Naive B cell (primary cell): ENCODE data around the gene RIC1. TPM values are rescaled to one million over a fixed set of nuclear protein-coding genes. Genes with fewer than 3 reads are reported as not detected.
"Not testable (repeated sequence)": the region's sequence is repeated elsewhere in the genome, so short reads cannot be mapped to it uniquely, and the experiment has no call there.

Experiments
- ATAC-seq, 2 donors: fragments of 150-1000 bp; cut with Tn5 transposase; 2 replicates each; pipeline ENCODE4 v1.10.0; 2021; ENCODE audit warnings: low read depth in 2 of 2, mild to moderate bottlenecking in 2 of 2, moderate library complexity in 2 of 2
- DNase-seq: peaks from one replicate; pipeline ENCODE4 v3.0.0; 2022
- H3K27ac Mint-ChIP-seq, 6 donors: one replicate each; pipeline ENCODE4 v1.8.0; 2020 to 2022; ENCODE audit warnings: mild to moderate bottlenecking in 6 of 6, mixed read lengths in 6 of 6, moderate library complexity in 5 of 6, inconsistent platforms in 2 of 6
- H3K27me3 Mint-ChIP-seq, 3 donors: one replicate each; pipeline ENCODE4 v1.8.0; 2021 to 2022; ENCODE audit warnings: mixed read lengths in 3 of 3, mild to moderate bottlenecking in 1 of 3
- H3K36me3 Mint-ChIP-seq, 2 donors: one replicate each; pipeline ENCODE4 v1.8.0; 2020 to 2022; ENCODE audit warnings: mixed read lengths in 2 of 2, inconsistent platforms in 1 of 2, mild to moderate bottlenecking in 1 of 2
- H3K4me1 Mint-ChIP-seq, 3 donors: one replicate each; pipeline ENCODE4 v1.8.0; 2020 to 2022; ENCODE audit warnings: mixed read lengths in 3 of 3, inconsistent platforms in 1 of 3, mild to moderate bottlenecking in 1 of 3, moderate library complexity in 1 of 3
- H3K4me3 Mint-ChIP-seq, 8 donors: one replicate each; pipeline ENCODE4 v1.8.0; 2020 to 2022; ENCODE audit warnings: mild to moderate bottlenecking in 8 of 8, mixed read lengths in 8 of 8, moderate library complexity in 8 of 8, inconsistent platforms in 2 of 8
- H3K9me3 Mint-ChIP-seq, 7 donors: one replicate each; pipeline ENCODE4 v1.8.0; 2020 to 2022; ENCODE audit warnings: mixed read lengths in 7 of 7, mild to moderate bottlenecking in 5 of 7, inconsistent platforms in 2 of 7, moderate library complexity in 1 of 7
- polyA plus RNA-seq, 6 donors: library from polyadenylated mRNA; unstranded; fragments of 300-500 nt; fragmentation: Illumina TruSeq; gene quantifications; one replicate each; pipeline ENCODE4 v1.2.3, GENCODE V29; 2021; ENCODE audit warnings: low read depth in 6 of 6

Gene RIC1
- polyA plus RNA-seq, 6 donors from 2014 or later = 9.5 to 14.2 (median 10.9) TPM

GRCh38 chr9:5773324-5773999 is 144.6 kb downstream of the RIC1 start:
- peak overlapping the region in 2 of 6 donors; percentile 44 to 48 for H3K27ac Mint-ChIP-seq
- H3K36me3 Mint-ChIP-seq = peaks cover 28 to 33% of the 10 kb centered on the region in 2 donors
- peaks cover 0 to 6% (median 3%) of the 10 kb centered on the region in 7 donors for H3K9me3 Mint-ChIP-seq
- H3K4me3 Mint-ChIP-seq = no peak overlapping the region
- H3K4me1 Mint-ChIP-seq = peaks cover 0 to 3% (median 0%) of the 10 kb centered on the region in 3 donors
- no peaks in the 10 kb centered on the region for H3K27me3 Mint-ChIP-seq
- ATAC-seq = no peak
- no peak for DNase-seq

DNA sequence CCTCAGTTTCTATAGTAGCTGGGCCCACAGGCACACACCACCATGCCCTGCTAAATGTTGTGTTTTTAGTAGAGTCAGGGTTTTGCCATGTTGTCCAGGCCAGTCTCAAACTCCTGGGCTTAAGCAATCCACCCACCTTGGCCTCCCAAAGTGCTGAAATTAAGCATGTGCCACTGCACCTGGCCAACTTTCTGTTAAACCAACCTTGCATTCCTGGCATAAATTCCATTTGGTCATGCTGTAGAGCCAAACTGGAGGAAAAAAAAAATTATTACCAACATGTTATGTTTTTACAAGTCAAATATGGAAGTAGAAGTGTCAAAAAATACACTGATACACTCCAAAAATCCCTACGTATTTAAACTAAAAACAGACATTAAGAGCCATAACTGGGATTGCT is 149.9 kb downstream of the RIC1 start:
- no peaks in the 10 kb centered on the region for H3K27me3 Mint-ChIP-seq

DNA sequence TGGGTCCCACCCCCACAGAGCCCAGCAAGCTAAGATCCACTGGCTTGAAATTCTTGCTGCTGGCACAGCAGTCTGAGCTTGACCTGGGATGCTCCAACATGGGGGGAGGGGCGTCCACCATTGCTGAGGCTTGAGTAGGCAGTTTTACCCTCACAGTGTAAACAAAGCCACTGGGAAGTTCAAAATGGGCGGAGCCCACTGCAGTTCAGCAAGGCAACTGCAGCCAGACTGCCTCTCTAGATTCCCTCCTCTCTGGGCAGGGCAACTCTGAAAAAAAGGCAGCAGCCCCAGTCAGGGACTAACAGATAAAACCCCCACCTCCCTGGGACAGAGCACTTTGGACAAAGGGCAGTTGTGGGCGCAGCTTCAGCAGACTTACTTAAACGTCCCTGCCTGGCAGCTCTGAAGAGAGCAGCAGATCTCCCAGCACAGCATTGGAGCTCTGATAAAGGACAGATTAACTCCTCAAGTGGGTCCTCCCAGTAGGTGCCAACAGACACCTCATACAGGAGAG is 150.9 kb downstream of the RIC1 start:
- Mint-ChIP-seq H3K36me3 (peaks cover 56 to 57% of the 10 kb centered on the region in 2 donors), H3K27ac (peak overlapping the region in 1 of 6 donors; percentile 30), H3K9me3 (peaks cover 9 to 44% (median 32%) of the 10 kb centered on the region in 7 donors)
- not testable (repeated sequence) for ATAC-seq, H3K4me3 Mint-ChIP-seq, H3K27me3 Mint-ChIP-seq, H3K4me1 Mint-ChIP-seq, DNase-seq

More for the DNA sequence above, 149.9 kb downstream of the RIC1 start:
- Mint-ChIP-seq H3K27ac (no peak overlapping the region), H3K4me3 (peak overlapping the region in 1 of 8 donors; percentile 25), H3K36me3 (peaks cover 56 to 62% of the 10 kb centered on the region in 2 donors), H3K9me3 (peaks cover 9 to 44% (median 32%) of the 10 kb centered on the region in 7 donors), H3K4me1 (no peaks in the 10 kb centered on the region)
- ATAC-seq = no peak
- DNase-seq = no peak

GRCh38 chr9:5783420-5783819 is 154.5 kb downstream of the RIC1 start:
- DNase-seq, H3K27me3 Mint-ChIP-seq, H3K4me3 Mint-ChIP-seq, H3K4me1 Mint-ChIP-seq, ATAC-seq: not testable (repeated sequence)
- Mint-ChIP-seq H3K9me3 (peaks cover 7 to 38% (median 28%) of the 10 kb centered on the region in 7 donors), H3K27ac (peak overlapping the region in 2 of 6 donors; percentile 50 to 63), H3K36me3 (peaks cover 36 to 55% of the 10 kb centered on the region in 2 donors)

DNA sequence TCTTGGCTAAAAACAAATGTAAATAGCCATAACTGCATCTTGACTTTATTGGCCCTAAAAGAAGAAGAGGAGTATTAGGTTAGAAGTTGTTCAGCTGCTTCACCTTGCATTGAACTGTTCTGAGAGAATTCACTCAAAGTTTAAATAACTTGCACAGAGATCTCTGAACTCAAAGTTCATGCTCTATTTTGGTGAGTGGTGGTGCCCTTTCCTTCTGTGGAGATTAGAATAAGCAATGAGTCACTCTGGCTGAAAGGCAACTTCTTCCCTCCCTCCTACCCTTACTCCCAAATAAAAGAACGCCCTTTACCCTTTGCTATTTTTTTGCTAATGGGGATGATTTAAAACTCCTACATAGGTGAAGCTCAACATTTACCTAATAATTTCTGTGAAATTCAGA is 155.1 kb downstream of the RIC1 start:
- Mint-ChIP-seq H3K27me3 (no peaks in the 10 kb centered on the region), H3K36me3 (peaks cover 30 to 49% of the 10 kb centered on the region in 2 donors), H3K27ac (peak overlapping the region in 1 of 6 donors; percentile 47), H3K4me1 (no peaks in the 10 kb centered on the region), H3K4me3 (no peak overlapping the region), H3K9me3 (peaks cover 7 to 33% (median 23%) of the 10 kb centered on the region in 7 donors)
- DNase-seq (no peak), ATAC-seq (no peak)

GRCh38 chr9:5784526-5785315 is 155.8 kb downstream of the RIC1 start:
- Mint-ChIP-seq H3K36me3 (peaks cover 29 to 47% of the 10 kb centered on the region in 2 donors), H3K4me3 (no peak overlapping the region), H3K27ac (no peak overlapping the region), H3K27me3 (no peaks in the 10 kb centered on the region), H3K4me1 (no peaks in the 10 kb centered on the region), H3K9me3 (peaks cover 7 to 32% (median 22%) of the 10 kb centered on the region in 7 donors)
- ATAC-seq (no peak), DNase-seq (no peak)

- ATAC-seq = no peak
- no peak for DNase-seq
- no peaks in the 10 kb centered on the region for H3K27me3 Mint-ChIP-seq
- peak overlapping the region in 3 of 6 donors; percentile 20 to 83 (median 62) for H3K27ac Mint-ChIP-seq
- peaks cover 0 to 20% (median 15%) of the 10 kb centered on the region in 7 donors for H3K9me3 Mint-ChIP-seq
- H3K4me3 Mint-ChIP-seq = no peak overlapping the region
- H3K4me1 Mint-ChIP-seq = peaks cover 6 to 10% (median 6%) of the 10 kb centered on the region in 3 donors
- peaks cover 24 to 47% of the 10 kb centered on the region in 2 donors for H3K36me3 Mint-ChIP-seq
Measured at GRCh38 chr9:5786370-5787127, 157.6 kb downstream of the RIC1 start.

DNA sequence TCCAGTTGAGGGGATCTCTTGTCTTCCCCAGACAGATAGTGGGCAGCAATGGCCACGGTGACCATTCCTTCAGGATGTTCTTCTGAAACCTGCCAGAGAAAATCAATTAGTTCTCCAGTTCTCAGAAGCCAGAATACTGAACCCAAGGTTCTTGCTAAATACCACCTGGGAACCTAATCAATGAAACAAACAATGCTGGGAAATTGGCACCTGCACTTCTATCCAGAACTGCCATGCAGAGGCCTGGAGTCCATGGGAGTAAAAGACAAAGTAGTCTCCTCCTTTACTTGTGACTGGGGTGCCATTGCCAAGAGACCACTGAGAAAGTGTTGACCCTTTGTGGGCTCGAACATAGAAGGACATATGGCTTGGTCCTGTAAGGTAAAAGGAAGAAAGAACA is 158.3 kb downstream of the RIC1 start:
- Mint-ChIP-seq H3K27ac (no peak overlapping the region), H3K36me3 (peaks cover 24 to 41% of the 10 kb centered on the region in 2 donors), H3K27me3 (no peaks in the 10 kb centered on the region)

DNA sequence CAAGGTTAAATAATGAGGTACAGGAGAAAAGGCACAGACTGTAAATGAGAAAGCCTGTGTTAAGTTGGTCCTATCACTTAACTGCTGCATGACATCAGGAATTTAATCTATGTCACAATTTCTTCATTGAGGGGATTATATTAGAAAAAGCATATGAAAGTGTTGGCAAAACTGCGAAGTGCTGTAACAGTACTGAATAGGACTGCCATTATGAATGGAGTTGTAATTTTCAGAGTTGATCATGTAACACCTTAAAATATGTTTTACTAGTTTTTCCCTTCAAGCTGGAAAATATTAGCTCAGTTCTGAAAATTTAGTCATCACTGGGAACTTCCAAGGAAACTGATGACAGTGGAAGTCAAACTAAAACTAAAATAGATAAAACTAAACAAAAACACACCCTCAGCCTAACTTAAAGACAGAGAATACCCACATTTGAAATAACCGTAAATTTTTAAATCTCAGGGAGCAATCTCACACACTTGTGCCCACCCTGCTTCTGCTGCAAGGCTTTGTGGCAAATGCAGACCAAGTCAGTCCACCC is 158.9 kb downstream of the RIC1 start:
- Mint-ChIP-seq H3K9me3 (peaks cover 0 to 7% (median 7%) of the 10 kb centered on the region in 7 donors), H3K4me1 (peaks cover 6 to 11% (median 9%) of the 10 kb centered on the region in 3 donors), H3K27me3 (no peaks in the 10 kb centered on the region), H3K4me3 (no peak overlapping the region), H3K36me3 (peaks cover 21 to 38% of the 10 kb centered on the region in 2 donors), H3K27ac (peak overlapping the region in 3 of 6 donors; percentile 6 to 61 (median 47))
- ATAC-seq = no peak
- no peak for DNase-seq

More for the DNA sequence above, 158.3 kb downstream of the RIC1 start:
- DNase-seq = no peak
- Mint-ChIP-seq H3K9me3 (peaks cover 0 to 14% (median 12%) of the 10 kb centered on the region in 7 donors), H3K4me3 (no peak overlapping the region), H3K4me1 (peaks cover 6 to 11% (median 9%) of the 10 kb centered on the region in 3 donors)
- ATAC-seq = no peak

DNA sequence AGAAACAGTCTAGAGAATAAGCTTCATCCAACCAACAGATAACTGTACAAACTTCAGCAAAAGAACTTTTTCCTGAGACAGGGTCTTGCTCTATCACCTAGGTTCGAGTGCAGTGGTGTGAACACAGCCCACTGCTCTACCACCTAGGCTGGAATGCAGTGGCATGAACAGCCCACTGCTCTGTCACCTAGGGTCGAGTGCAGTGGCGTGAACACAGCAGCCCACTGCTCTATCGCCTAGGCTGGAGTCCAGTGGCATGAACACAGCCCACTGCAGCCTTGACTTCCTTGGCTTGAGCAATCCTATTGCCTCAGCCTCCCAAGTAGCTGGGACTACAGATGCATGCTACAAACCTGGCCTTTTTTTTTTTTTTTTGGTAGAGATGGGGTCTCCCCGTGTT is 160.6 kb downstream of the RIC1 start:
- Mint-ChIP-seq H3K4me1 (peaks cover 11 to 14% (median 14%) of the 10 kb centered on the region in 3 donors), H3K9me3 (peaks cover 0 to 4% (median 0%) of the 10 kb centered on the region in 7 donors), H3K36me3 (peaks cover 15 to 39% of the 10 kb centered on the region in 2 donors), H3K27ac (no peak overlapping the region), H3K4me3 (no peak overlapping the region), H3K27me3 (no peaks in the 10 kb centered on the region)
- DNase-seq (no peak), ATAC-seq (no peak)

DNA sequence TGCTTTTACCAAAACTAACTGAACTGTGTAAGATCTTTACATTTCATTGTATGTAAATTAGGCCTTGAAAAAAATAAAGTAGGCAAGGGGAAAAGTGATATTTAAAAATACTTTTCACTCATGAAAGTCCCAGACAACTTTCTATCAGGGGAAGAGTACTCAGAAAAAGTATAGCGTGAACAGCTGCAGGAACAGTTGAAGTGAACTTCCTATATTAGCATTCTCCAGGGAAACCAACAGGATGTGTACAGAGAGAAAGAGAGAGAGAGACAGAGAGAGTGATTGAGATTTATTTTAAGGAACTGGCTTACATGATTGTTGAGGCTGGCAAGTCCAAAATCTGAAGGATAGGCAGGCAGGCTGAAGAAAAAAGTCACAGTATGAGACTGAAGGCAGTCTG is 162.0 kb downstream of the RIC1 start:
- ATAC-seq (no peak), DNase-seq (no peak)
- Mint-ChIP-seq H3K4me1 (peaks cover 11 to 14% (median 14%) of the 10 kb centered on the region in 3 donors), H3K36me3 (peaks cover 15 to 31% of the 10 kb centered on the region in 2 donors), H3K27ac (peak overlapping the region in 2 of 6 donors; percentile 15 to 20), H3K27me3 (no peaks in the 10 kb centered on the region), H3K9me3 (peaks cover 0 to 4% (median 0%) of the 10 kb centered on the region in 7 donors), H3K4me3 (no peak overlapping the region)

GRCh38 chr9:5791870-5792269 is 163.0 kb downstream of the RIC1 start:
- Mint-ChIP-seq H3K27me3 (no peaks in the 10 kb centered on the region), H3K4me3 (no peak overlapping the region), H3K36me3 (peaks cover 24 to 39% of the 10 kb centered on the region in 2 donors), H3K4me1 (peaks cover 11 to 14% (median 14%) of the 10 kb centered on the region in 3 donors), H3K27ac (peak overlapping the region in 1 of 6 donors; percentile 5), H3K9me3 (peaks cover 0 to 4% (median 0%) of the 10 kb centered on the region in 7 donors)
- DNase-seq (no peak), ATAC-seq (no peak)
